Spleen (tissue), 7 donors: ENCODE data around the gene GGTLC1.

Source experiments
- POLR2A ChIP-seq, 3 donors: fragments of 450-650 bp; IDR thresholded peaks; one replicate each; pipeline ENCODE4 v1.5.1; 2017; ENCODE audit warnings: antibody characterized with exemption in 3 of 3, mild to moderate bottlenecking in 1 of 3
- POLR2AphosphoS5 ChIP-seq, 3 donors: sonication (generic); formaldehyde crosslinking; IDR thresholded peaks; one replicate each; pipeline ENCODE4 v1.5.1; 2017; ENCODE audit warnings: antibody characterized with exemption in 3 of 3
- TF ChIP-seq, protein P1 (sequence below), 11 experiments: fragments of 200-600 bp in 7 of 11; fragments of 450-650 bp in 4 of 11; sonication (generic) in 4 of 11; IDR thresholded peaks in 8 of 11; conservative IDR thresholded peaks in 3 of 11; 1 replicate in 7 of 11; 2 replicates in 4 of 11; pipeline versions ENCODE4 v1.4.0 to v1.8.0; 2016 to 2021; ENCODE audit warnings: antibody characterized with exemption in 11 of 11, inconsistent platforms in 4 of 11, mild to moderate bottlenecking in 1 of 11
- donor health status: DM: no; HTN: no; CAD: no; lungs with moderate emphysema.
- donor health status: DM: no; HTN: no; CAD: no.
- donor health status: DM: no; HTN: no; CAD: no.

DNA sequence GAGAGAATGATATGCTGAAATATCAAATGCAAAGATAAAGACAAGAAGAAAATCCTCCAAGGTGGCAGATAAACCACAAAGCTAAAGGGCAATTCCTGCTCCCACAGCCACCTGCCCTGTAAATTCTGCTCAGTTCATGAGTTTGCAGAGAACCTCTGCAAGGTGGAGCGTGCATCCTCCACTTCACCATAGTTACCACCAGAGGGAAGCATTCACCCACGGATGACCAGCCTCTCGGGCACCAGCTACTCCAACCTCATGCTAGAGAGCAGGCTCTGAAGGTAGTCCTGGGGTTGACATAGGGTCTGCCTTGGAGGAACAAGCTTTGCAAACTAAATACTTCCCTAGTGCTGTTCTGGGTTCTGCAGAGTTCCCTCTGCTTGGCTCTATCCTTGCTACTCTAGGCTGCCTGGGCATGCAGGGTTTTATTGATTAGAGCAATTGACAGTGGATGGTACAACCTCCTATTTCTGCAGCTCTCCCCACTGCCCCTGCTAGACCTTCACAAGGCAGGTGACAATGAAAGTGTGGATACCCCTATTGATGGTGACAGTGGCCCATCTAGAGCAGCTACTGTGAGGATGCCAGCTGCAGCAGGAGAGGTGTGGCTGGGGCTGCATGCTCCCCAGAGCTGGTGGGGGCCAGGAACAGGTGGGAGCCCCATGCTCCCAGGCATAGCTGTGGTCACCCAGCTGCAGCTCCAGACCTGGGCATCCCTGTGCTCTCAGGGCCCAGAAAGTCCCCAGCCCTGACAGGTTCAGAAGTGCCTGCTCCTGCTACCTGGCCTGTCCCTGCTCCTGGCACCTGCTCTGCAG lies 51.1 kb downstream of the GGTLC1 start:
- TF ChIP-seq, protein P1, sequence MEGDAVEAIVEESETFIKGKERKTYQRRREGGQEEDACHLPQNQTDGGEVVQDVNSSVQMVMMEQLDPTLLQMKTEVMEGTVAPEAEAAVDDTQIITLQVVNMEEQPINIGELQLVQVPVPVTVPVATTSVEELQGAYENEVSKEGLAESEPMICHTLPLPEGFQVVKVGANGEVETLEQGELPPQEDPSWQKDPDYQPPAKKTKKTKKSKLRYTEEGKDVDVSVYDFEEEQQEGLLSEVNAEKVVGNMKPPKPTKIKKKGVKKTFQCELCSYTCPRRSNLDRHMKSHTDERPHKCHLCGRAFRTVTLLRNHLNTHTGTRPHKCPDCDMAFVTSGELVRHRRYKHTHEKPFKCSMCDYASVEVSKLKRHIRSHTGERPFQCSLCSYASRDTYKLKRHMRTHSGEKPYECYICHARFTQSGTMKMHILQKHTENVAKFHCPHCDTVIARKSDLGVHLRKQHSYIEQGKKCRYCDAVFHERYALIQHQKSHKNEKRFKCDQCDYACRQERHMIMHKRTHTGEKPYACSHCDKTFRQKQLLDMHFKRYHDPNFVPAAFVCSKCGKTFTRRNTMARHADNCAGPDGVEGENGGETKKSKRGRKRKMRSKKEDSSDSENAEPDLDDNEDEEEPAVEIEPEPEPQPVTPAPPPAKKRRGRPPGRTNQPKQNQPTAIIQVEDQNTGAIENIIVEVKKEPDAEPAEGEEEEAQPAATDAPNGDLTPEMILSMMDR (IDR thresholded peaks at IDR 0.05 in 8 of 11, conservative IDR thresholded peaks at IDR 0.05 in 3 of 11): peak; percentile 53 to 85 (median 75)
- no peak for TF ChIP-seq POLR2AphosphoS5 (IDR thresholded peaks at IDR 0.05)
- no peak for TF ChIP-seq POLR2A (IDR thresholded peaks at IDR 0.05)
